Activated CD8-positive, alpha-beta memory T cell treated with anti-CD3 and anti-CD28 coated beads, Interleukin-2, amount 50 U/mL, for 24 hours (primary cell): ENCODE measurements around the gene ABTB2.

Experiments used
- DNase-seq: peaks from one replicate; pipeline ENCODE4 v3.0.0-alpha.2; 2020; ENCODE audit errors: extremely low read depth

Gene ABTB2

GRCh38 chr11:34212566-34212965 is 145.2 kb downstream of the ABTB2 start:
- no peak for DNase-seq

- DNase-seq: no peak
Observed at GRCh38 chr11:34209809-34210208, 148.0 kb downstream of the ABTB2 start.

- DNase-seq: no peak
Observed at GRCh38 chr11:34208266-34209135, 149.3 kb downstream of the ABTB2 start.

- DNase-seq: no peak
Observed at GRCh38 chr11:34207487-34208180, 150.2 kb downstream of the ABTB2 start.

GRCh38 chr11:34206407-34207300 is 151.2 kb downstream of the ABTB2 start:
- DNase-seq: no peak

- DNase-seq: no peak
Observed at GRCh38 chr11:34205326-34206035, 152.3 kb downstream of the ABTB2 start.

- no peak for DNase-seq
Observed at GRCh38 chr11:34204396-34205279, 153.2 kb downstream of the ABTB2 start.

GRCh38 chr11:34203377-34203871 is 154.4 kb downstream of the ABTB2 start:
- DNase-seq: no peak

GRCh38 chr11:34201129-34201528 is 156.7 kb downstream of the ABTB2 start:
- DNase-seq: no peak

GRCh38 chr11:34199525-34199924 is 158.3 kb downstream of the ABTB2 start:
- no peak for DNase-seq

GRCh38 chr11:34198523-34198922 is 159.3 kb downstream of the ABTB2 start:
- DNase-seq: no peak

- DNase-seq: no peak
Observed at GRCh38 chr11:34197256-34197655, 160.6 kb downstream of the ABTB2 start.

GRCh38 chr11:34194576-34195335 is 163.1 kb downstream of the ABTB2 start:
- no peak for DNase-seq

GRCh38 chr11:34192481-34193401 is 165.1 kb downstream of the ABTB2 start:
- no peak for DNase-seq

GRCh38 chr11:34191578-34191977 is 166.2 kb downstream of the ABTB2 start:
- no peak for DNase-seq

GRCh38 chr11:34190192-34191139 is 167.3 kb downstream of the ABTB2 start:
- DNase-seq: no peak

- no peak for DNase-seq
Observed at GRCh38 chr11:34189191-34189590, 168.6 kb downstream of the ABTB2 start.
